Measurements from ENCODE around the gene PHYHD1.

The PHYHD1 gene

GRCh38 chr9:128901379-128901778 is 19.4 kb upstream of the PHYHD1 start:
- DNase-seq (ENCODE audit: low read depth) = no peak

GRCh38 chr9:128901822-128902221 is 19.0 kb upstream of the PHYHD1 start:
- no peak for DNase-seq (ENCODE audit: low read depth)

- DNase-seq (ENCODE audit: low read depth) = no peak
Measured at GRCh38 chr9:128902351-128903078, 18.3 kb upstream of the PHYHD1 start.

- DNase-seq (ENCODE audit: low read depth) = no peak
Measured at GRCh38 chr9:128903079-128903461, 17.7 kb upstream of the PHYHD1 start.

- no peak for DNase-seq (ENCODE audit: low read depth)
Measured at GRCh38 chr9:128903871-128904620, 16.7 kb upstream of the PHYHD1 start.

- no peak for DNase-seq (ENCODE audit: low read depth)
Measured at GRCh38 chr9:128905964-128906363, 14.8 kb upstream of the PHYHD1 start.

- no peak for DNase-seq (ENCODE audit: low read depth)
Measured at GRCh38 chr9:128906741-128907140, 14.0 kb upstream of the PHYHD1 start.

- no peak for DNase-seq (ENCODE audit: low read depth)
Measured at GRCh38 chr9:128908372-128908771, 12.4 kb upstream of the PHYHD1 start.

- DNase-seq (ENCODE audit: low read depth) = no peak
Measured at GRCh38 chr9:128909859-128910258, 10.9 kb upstream of the PHYHD1 start.

GRCh38 chr9:128910906-128911305 is 9.9 kb upstream of the PHYHD1 start:
- DNase-seq (ENCODE audit: low read depth) = no peak

GRCh38 chr9:128911529-128912035 is 9.2 kb upstream of the PHYHD1 start:
- peak; percentile 53 for DNase-seq (ENCODE audit: low read depth)

- DNase-seq (ENCODE audit: low read depth) = peak; percentile 80
Measured at GRCh38 chr9:128912270-128912853, 8.4 kb upstream of the PHYHD1 start.

GRCh38 chr9:128913048-128913900 is 7.5 kb upstream of the PHYHD1 start:
- DNase-seq (ENCODE audit: low read depth) = no peak

GRCh38 chr9:128913995-128914772 is 6.6 kb upstream of the PHYHD1 start:
- no peak for DNase-seq (ENCODE audit: low read depth)

GRCh38 chr9:128916204-128916603 is 4.6 kb upstream of the PHYHD1 start:
- DNase-seq (ENCODE audit: low read depth) = no peak

- DNase-seq (ENCODE audit: low read depth) = no peak
Measured at GRCh38 chr9:128916745-128917144, 4.0 kb upstream of the PHYHD1 start.

- DNase-seq (ENCODE audit: low read depth) = no peak
Measured at GRCh38 chr9:128917151-128917849, 3.5 kb upstream of the PHYHD1 start.

- DNase-seq (ENCODE audit: low read depth) = no peak
Measured at GRCh38 chr9:128918921-128919320, 1.9 kb upstream of the PHYHD1 start.

- DNase-seq (ENCODE audit: low read depth) = no peak
Measured at GRCh38 chr9:128919402-128920089, 1.2 kb upstream of the PHYHD1 start.

Data from HS-5 (cell line).